K562 (cell line): ENCODE results near the gene ARL3. TPM values are rescaled to one million over a fixed set of nuclear protein-coding genes. Genes with fewer than 3 reads are reported as not detected.

Experiments used
- DIDO1 ChIP-seq: fragments of 450-650 bp; IDR thresholded peaks from 2 replicates; pipeline ENCODE4 v1.6.1; 2016; ENCODE audit warnings: low read depth, missing biosample characterization, missing genetic modification characterization
- FOXM1 ChIP-seq, 2 experiments: fragments of 450-650 bp in 1 of 2; sonication (generic) in 1 of 2; formaldehyde crosslinking in 1 of 2; IDR thresholded peaks; 2 replicates each; pipeline versions ENCODE4 v1.6.1 to v1.9.0; 2017 to 2022; ENCODE audit warnings: low read depth in 2 of 2, mild to moderate bottlenecking in 2 of 2, missing genetic modification reagents in 1 of 2, moderate library complexity in 1 of 2
- GTF2A2 ChIP-seq: IDR thresholded peaks from 2 replicates; pipeline ENCODE4 v1.6.1; 2016; ENCODE audit warnings: mild to moderate bottlenecking, missing genetic modification characterization, missing compliant biosample characterization
- JUNB ChIP-seq: fragments of 450-650 bp; formaldehyde crosslinking; conservative IDR thresholded peaks from 2 replicates; pipeline ENCODE4 v1.4.0; 2020; ENCODE audit warnings: mild to moderate bottlenecking
- MTF1 ChIP-seq: fragments of 250-450 bp; sonication (Bioruptor Pico); IDR thresholded peaks from 2 replicates; pipeline ENCODE4 v1.9.0; 2021; ENCODE audit warnings: moderate library complexity, mild to moderate bottlenecking, inconsistent platforms, borderline replicate concordance
- NFATC3 ChIP-seq: fragments of 450-650 bp; IDR thresholded peaks from 2 replicates; pipeline ENCODE4 v1.6.1; 2017; ENCODE audit warnings: mild to moderate bottlenecking
- POLR2B ChIP-seq: fragments of 450-650 bp; IDR thresholded peaks from 2 replicates; pipeline ENCODE4 v1.6.1; 2018; ENCODE audit warnings: low read depth; ENCODE audit not compliant: partially characterized antibody
- SRF ChIP-seq, 2 experiments: fragments of 250-450, 450-650 bp in 1 of 2; sonication (Bioruptor Pico) in 1 of 2; sonication (generic) in 1 of 2; formaldehyde crosslinking; IDR thresholded peaks; 2 replicates each; pipeline versions ENCODE4 v1.5.0 to v1.5.1; 2020 to 2022; ENCODE audit warnings: mild to moderate bottlenecking in 1 of 2, missing genetic modification reagents in 1 of 2
- ZFPM2 ChIP-seq: fragments of 250-450 bp; sonication (Bioruptor Pico); IDR thresholded peaks from 2 replicates; pipeline ENCODE4 v1.5.1; 2022; ENCODE audit warnings: mild to moderate bottlenecking
- ZNF239 ChIP-seq: fragments of 250-450 bp; sonication (Bioruptor Pico); IDR thresholded peaks from 2 replicates; pipeline ENCODE4 v1.4.0; 2020; ENCODE audit warnings: mild to moderate bottlenecking
- ZNF586 ChIP-seq: fragments of 450-650 bp; formaldehyde crosslinking; conservative IDR thresholded peaks from 2 replicates; pipeline ENCODE4 v1.4.0; 2020; ENCODE audit warnings: mild to moderate bottlenecking, moderate library complexity
- ZNF76 ChIP-seq: fragments of 250-450 bp; sonication (Bioruptor Pico); IDR thresholded peaks from 2 replicates; pipeline ENCODE4 v1.4.0; 2020; ENCODE audit warnings: mild to moderate bottlenecking, moderate library complexity, borderline replicate concordance
- polyA plus RNA-seq, 8 experiments: library from polyadenylated mRNA; depleted of rRNA in 4 of 8; stranded (reverse) in 5 of 8; unstranded in 3 of 8; fragments of >200 nt; fragmentation: Nextera tagmentation in 2 of 8; fragmentation: Illumina TruSeq in 1 of 8; extraction: Ambion mirVana in 2 of 8; extraction: Trizol in 1 of 8; gene quantifications; 2 replicates each; pipeline versions ENCODE4 v1.2.1 to v1.2.3, GENCODE V29; 2011 to 2014; ENCODE audit warnings: inconsistent platforms in 1 of 8, missing spikeins in 1 of 8
- total RNA-seq, 7 experiments: library from RNA; depleted of rRNA in 6 of 7; stranded (reverse); fragments of >200 nt in 6 of 7; fragmentation: Illumina TruSeq in 2 of 7; extraction: Trizol in 2 of 7; gene quantifications; 2 replicates each; pipeline versions ENCODE4 v1.2.1 to v1.2.3, GENCODE V29; 2011 to 2021; ENCODE audit warnings: low replicate concordance in 1 of 7
- TF ChIP-seq, protein P1 (sequence below): sonication (generic); formaldehyde crosslinking; IDR thresholded peaks from 2 replicates; pipeline ENCODE4 v1.9.0; 2022; ENCODE audit warnings: mild to moderate bottlenecking, missing genetic modification reagents
- TF ChIP-seq, protein P2 (sequence below): fragments of 450-650 bp; IDR thresholded peaks from 2 replicates; pipeline ENCODE4 v1.6.1; 2016; ENCODE audit warnings: missing biosample characterization, missing genetic modification characterization
- TF ChIP-seq, protein P3 (sequence below), 2 experiments: fragments of 200-800 bp in 1 of 2; sonication (Bioruptor generic) in 1 of 2; sonication (generic) in 1 of 2; formaldehyde crosslinking in 1 of 2; IDR thresholded peaks in 1 of 2; conservative IDR thresholded peaks in 1 of 2; 2 replicates each; pipeline versions ENCODE4 v1.5.0 to v1.6.1; 2016 to 2020; ENCODE audit warnings: missing compliant biosample characterization in 1 of 2, missing genetic modification characterization in 1 of 2, missing genetic modification reagents in 1 of 2
- TF ChIP-seq, protein P4 (sequence below), 2 experiments: fragments of 450-650 bp; IDR thresholded peaks; 2 replicates each; pipeline ENCODE4 v1.6.1; 2016; ENCODE audit warnings: mild to moderate bottlenecking in 2 of 2, borderline replicate concordance in 1 of 2, low read depth in 1 of 2, moderate library complexity in 1 of 2

Gene ARL3
- total and polyA plus RNA-seq, 9 of the 15 experiments (the other 6 are each of a cell fraction or from before 2014, with no cell fraction given) = 2.9 to 8.9 (median 4.8) TPM

DNA sequence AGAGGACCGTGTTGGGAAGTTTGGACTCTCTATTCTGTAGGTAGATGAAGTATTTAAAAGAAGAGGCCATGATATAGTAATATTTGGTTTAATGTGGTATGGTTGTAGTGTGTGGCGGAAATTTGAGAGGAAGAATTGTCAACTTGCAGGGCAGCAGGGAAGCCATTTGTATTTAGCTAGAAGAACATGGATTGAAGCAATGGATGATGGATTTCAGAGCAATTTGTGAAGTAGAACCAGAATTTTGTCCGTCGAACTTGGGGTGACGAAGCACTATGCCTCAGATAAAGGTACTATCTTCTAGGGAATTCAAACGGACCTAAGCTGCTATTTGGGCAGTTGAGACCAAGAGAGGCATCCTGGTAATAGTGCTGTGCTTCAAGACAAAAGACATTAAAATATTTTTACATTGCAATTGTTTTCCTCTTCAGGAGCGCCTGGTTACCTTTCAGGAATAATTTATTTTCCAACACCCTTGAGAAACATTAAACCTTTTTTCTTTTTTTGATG is 28.9 kb upstream of the ARL3 start (continued):
- TF ChIP-seq, protein P1, sequence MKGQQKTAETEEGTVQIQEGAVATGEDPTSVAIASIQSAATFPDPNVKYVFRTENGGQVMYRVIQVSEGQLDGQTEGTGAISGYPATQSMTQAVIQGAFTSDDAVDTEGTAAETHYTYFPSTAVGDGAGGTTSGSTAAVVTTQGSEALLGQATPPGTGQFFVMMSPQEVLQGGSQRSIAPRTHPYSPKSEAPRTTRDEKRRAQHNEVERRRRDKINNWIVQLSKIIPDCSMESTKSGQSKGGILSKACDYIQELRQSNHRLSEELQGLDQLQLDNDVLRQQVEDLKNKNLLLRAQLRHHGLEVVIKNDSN (CRISPR knock-in tag) = no peak
- TF ChIP-seq MTF1 (no peak), GTF2A2 (tag) (peak; percentile 56; the same call in 1 of the 2 replicates), JUNB (no peak), NFATC3 (no peak), ZNF586 (CRISPR knock-in tag) (no peak), ZNF239 (CRISPR knock-in tag) (peak; percentile 23; the same call in 1 of the 2 replicates), DIDO1 (tag) (no peak), POLR2B (peak; percentile 23), FOXM1 (IDR thresholded peaks at IDR 0.05; ENCODE audit: low read depth) (no peak), FOXM1 (CRISPR knock-in tag; IDR thresholded peaks at IDR 0.05; ENCODE audit: low read depth) (no peak), ZNF76 (CRISPR knock-in tag) (no peak), SRF (CRISPR knock-in tag; IDR thresholded peaks at IDR 0.05) (no peak), ZFPM2 (CRISPR knock-in tag) (no peak)
- TF ChIP-seq, protein P2, sequence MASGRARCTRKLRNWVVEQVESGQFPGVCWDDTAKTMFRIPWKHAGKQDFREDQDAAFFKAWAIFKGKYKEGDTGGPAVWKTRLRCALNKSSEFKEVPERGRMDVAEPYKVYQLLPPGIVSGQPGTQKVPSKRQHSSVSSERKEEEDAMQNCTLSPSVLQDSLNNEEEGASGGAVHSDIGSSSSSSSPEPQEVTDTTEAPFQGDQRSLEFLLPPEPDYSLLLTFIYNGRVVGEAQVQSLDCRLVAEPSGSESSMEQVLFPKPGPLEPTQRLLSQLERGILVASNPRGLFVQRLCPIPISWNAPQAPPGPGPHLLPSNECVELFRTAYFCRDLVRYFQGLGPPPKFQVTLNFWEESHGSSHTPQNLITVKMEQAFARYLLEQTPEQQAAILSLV (tag) = peak; percentile 60
- TF ChIP-seq, protein P3, sequence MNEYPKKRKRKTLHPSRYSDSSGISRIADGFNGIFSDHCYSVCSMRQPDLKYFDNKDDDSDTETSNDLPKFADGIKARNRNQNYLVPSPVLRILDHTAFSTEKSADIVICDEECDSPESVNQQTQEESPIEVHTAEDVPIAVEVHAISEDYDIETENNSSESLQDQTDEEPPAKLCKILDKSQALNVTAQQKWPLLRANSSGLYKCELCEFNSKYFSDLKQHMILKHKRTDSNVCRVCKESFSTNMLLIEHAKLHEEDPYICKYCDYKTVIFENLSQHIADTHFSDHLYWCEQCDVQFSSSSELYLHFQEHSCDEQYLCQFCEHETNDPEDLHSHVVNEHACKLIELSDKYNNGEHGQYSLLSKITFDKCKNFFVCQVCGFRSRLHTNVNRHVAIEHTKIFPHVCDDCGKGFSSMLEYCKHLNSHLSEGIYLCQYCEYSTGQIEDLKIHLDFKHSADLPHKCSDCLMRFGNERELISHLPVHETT (CRISPR knock-in tag; conservative IDR thresholded peaks at IDR 0.05 in 1 of 2, IDR thresholded peaks at IDR 0.05 in 1 of 2) = peak in 1 of 2 experiments; percentile 52; a peak in 1 of 4 replicates
- TF ChIP-seq, protein P4, sequence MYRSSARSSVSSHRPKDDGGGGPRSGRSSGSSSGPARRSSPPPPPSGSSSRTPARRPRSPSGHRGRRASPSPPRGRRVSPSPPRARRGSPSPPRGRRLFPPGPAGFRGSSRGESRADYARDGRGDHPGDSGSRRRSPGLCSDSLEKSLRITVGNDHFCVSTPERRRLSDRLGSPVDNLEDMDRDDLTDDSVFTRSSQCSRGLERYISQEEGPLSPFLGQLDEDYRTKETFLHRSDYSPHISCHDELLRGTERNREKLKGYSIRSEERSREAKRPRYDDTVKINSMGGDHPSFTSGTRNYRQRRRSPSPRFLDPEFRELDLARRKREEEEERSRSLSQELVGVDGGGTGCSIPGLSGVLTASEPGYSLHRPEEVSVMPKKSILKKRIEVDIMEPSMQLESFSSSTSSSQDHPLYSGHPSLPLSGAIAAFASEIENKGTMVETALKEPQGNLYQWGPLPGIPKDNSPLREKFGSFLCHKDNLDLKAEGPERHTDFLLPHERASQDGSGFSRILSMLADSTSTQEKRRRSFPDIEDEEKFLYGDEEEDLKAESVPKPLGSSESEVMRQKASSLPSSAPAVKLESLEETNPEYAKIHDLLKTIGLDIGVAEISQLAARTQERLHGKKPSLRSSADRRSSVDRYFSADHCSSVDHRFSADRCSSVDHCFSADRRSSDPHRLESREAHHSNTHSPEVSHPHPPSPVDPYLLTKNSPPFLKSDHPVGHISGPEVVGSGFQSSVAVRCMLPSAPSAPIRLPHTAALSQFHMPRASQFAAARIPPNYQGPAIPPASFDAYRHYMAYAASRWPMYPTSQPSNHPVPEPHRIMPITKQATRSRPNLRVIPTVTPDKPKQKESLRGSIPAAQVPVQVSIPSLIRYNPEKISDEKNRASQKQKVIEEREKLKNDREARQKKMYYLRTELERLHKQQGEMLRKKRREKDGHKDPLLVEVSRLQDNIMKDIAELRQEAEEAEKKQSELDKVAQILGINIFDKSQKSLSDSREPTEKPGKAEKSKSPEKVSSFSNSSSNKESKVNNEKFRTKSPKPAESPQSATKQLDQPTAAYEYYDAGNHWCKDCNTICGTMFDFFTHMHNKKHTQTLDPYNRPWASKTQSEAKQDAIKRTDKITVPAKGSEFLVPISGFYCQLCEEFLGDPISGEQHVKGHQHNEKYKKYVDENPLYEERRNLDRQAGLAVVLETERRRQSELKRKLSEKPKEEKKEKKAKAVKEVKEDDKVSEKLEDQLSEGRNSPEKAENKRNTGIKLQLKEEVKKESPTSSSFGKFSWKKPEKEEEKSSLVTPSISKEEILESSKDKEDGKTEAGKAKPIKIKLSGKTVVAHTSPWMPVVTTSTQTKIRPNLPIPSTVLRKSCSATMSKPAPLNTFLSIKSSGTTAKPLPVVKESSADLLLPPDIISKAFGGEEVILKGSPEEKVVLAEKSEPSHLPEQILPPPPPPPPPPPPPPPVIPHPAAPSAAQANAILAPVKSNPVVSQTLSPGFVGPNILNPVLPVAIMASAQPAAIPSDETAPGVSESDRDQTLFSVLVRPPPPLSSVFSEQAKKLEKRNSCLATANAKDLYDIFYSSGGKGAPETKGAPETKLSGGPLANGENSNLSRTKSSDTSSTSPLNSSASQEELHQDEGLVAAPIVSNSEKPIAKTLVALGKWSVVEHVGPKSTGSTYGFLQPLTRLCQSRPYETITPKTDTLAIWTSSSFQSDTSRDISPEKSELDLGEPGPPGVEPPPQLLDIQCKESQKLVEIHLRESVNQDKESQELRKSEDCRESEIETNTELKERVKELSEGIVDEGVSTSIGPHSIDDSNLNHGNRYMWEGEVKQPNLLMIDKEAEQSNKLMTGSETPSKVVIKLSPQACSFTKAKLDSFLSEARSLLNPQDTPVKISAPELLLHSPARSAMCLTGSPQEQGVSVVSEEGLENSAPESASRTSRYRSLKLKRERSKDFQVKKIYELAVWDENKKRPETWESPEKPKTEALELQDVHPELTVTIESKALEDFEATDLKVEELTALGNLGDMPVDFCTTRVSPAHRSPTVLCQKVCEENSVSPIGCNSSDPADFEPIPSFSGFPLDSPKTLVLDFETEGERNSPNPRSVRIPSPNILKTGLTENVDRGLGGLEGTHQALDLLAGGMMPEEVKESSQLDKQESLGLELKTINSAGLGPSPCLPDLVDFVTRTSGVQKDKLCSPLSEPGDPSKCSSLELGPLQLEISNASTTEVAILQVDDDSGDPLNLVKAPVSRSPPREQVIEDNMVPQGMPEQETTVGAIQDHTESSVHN (IDR thresholded peaks at IDR 0.05; ENCODE audit: borderline replicate concordance in 1 of 2, low read depth in 1 of 2) = no peak
